Stomach (tissue), 9 donors: ENCODE results near the gene TMEM229B. TPM values are rescaled to one million over a fixed set of nuclear protein-coding genes. Genes with fewer than 3 reads are reported as not detected.

Source experiments
- DNase-seq, 2 donors: peaks; one replicate each; pipeline versions ENCODE4 v3.0.0 to v3.0.0-alpha.2; 2013 to 2019
- H3K27ac ChIP-seq, 5 donors: fragments of 200-600 bp in 4 of 5; sonication (generic) in 4 of 5; one replicate each; pipeline ENCODE4 v1.5.1; 2013 to 2019; ENCODE audit warnings: mild to moderate bottlenecking in 1 of 5, moderate library complexity in 1 of 5
- H3K27me3 ChIP-seq, 3 donors: fragments of 200-600 bp; sonication (generic); one replicate each; pipeline ENCODE4 v1.5.1; 2017 to 2019; ENCODE audit warnings: mixed run types in 1 of 3
- H3K36me3 ChIP-seq, 4 donors: fragments of 200-600 bp; sonication (generic); 1 replicate in 3 of 4; 2 replicates in 1 of 4; pipeline ENCODE4 v1.5.1; 2016 to 2019
- H3K4me1 ChIP-seq, 4 donors: fragments of 200-600 bp; sonication (generic); one replicate each; pipeline ENCODE4 v1.5.1; 2016 to 2019
- H3K4me3 ChIP-seq, 4 donors: fragments of 200-600 bp; sonication (generic) in 3 of 4; one replicate each; pipeline ENCODE4 v1.5.1; 2016 to 2019; ENCODE audit warnings: mild to moderate bottlenecking in 1 of 4
- H3K9me3 ChIP-seq, 4 donors: fragments of 200-600 bp; sonication (generic); one replicate each; pipeline ENCODE4 v1.5.1; 2016 to 2019
- CTCF ChIP-seq, 7 experiments: fragments of 450-650 bp in 4 of 7; fragments of 200-600 bp in 3 of 7; sonication (generic) in 3 of 7; IDR thresholded peaks; one replicate each; pipeline ENCODE4 v1.5.1; 2016 to 2019; ENCODE audit warnings: antibody characterized with exemption in 7 of 7, control low read depth in 2 of 7, mild to moderate bottlenecking in 1 of 7
- EP300 ChIP-seq: sonication (generic); formaldehyde crosslinking; IDR thresholded peaks from one replicate; pipeline ENCODE4 v1.6.1; 2017; ENCODE audit warnings: antibody characterized with exemption
- POLR2A ChIP-seq, 4 donors: fragments of 450-650 bp; IDR thresholded peaks; one replicate each; pipeline ENCODE4 v1.6.1; 2016; ENCODE audit warnings: antibody characterized with exemption in 4 of 4, control low read depth in 2 of 4, mild to moderate bottlenecking in 1 of 4, moderate library complexity in 1 of 4
- POLR2AphosphoS5 ChIP-seq, 3 donors: sonication (generic); formaldehyde crosslinking; IDR thresholded peaks; one replicate each; pipeline ENCODE4 v1.6.1; 2016; ENCODE audit warnings: antibody characterized with exemption in 3 of 3
- WGBS, 5 donors: extraction: QIAGEN DNeasy Blood & Tissue Kit in 3 of 5; methylation state at CpG; one replicate each; pipeline versions ENCODE4 v1.1.5 to v1.1.7; 2013 to 2018; 5-methylcytosine and 5-hydroxymethylcytosine counted together
- intact Hi-C: fragments of 100-400 bp; cut with DNase I; formaldehyde crosslinking; loops from one replicate; pipeline ENCODE4 v1.15.1; 2023; ENCODE audit warnings: low total_unique reads
- polyA plus RNA-seq, 3 donors: library from polyadenylated mRNA; stranded (reverse); fragments of 200-250 nt; gene quantifications; one replicate each; pipeline ENCODE4 v1.2.3, GENCODE V29; 2013
- total RNA-seq, 5 donors: library from RNA; depleted of rRNA; stranded (reverse); fragments of >200 nt; gene quantifications; one replicate each; pipeline versions ENCODE4 v1.1.0 to v1.2.3, GENCODE V29; 2014 to 2016
- donor health status: healthy with polysubstance abuse.
- donor health status: Bipolar disorder and iron deficiency.
- donor health status: healthy.

The TMEM229B gene
- total and polyA plus RNA-seq, 8 donors = 0.14 to 15.6 (median 1.4) TPM; not detected in 1

GRCh38 chr14:67502867-67503266 lies 14.3 kb upstream of the TMEM229B start:
- H3K27me3 ChIP-seq = no peaks in the 10 kb centered on the region
- intact Hi-C loops = no loop called here
- TF ChIP-seq EP300 = no peak
- no peaks in the 10 kb centered on the region for H3K36me3 ChIP-seq
- 46 to 60% (median 54%) methylated on average over 6 of the region's 6 CpGs for WGBS, 5 donors
- H3K4me3 ChIP-seq = no peak overlapping the region
- H3K4me1 ChIP-seq = no peaks in the 10 kb centered on the region
- H3K9me3 ChIP-seq = no peaks in the 10 kb centered on the region
- no peak overlapping the region for H3K27ac ChIP-seq
- DNase-seq = no peak

GRCh38 chr14:67501670-67502069 lies 13.1 kb upstream of the TMEM229B start:
- TF ChIP-seq POLR2A (IDR thresholded peaks at IDR 0.05) = no peak
- no peak for TF ChIP-seq CTCF (IDR thresholded peaks at IDR 0.05)
- no peak for TF ChIP-seq EP300
- TF ChIP-seq POLR2AphosphoS5 (IDR thresholded peaks at IDR 0.05) = no peak
- no peaks in the 10 kb centered on the region for H3K4me1 ChIP-seq
- H3K9me3 ChIP-seq = no peaks in the 10 kb centered on the region
- H3K27me3 ChIP-seq = no peaks in the 10 kb centered on the region
- WGBS, 5 donors = 60 to 82% (median 67%) methylated on average over 4 of the region's 4 CpGs
- intact Hi-C loops = no loop called here
- DNase-seq = no peak
- no peaks in the 10 kb centered on the region for H3K36me3 ChIP-seq
- H3K27ac ChIP-seq = no peak overlapping the region
- no peak overlapping the region for H3K4me3 ChIP-seq

GRCh38 chr14:67500981-67501380 lies 12.5 kb upstream of the TMEM229B start:
- no peaks in the 10 kb centered on the region for H3K9me3 ChIP-seq
- H3K36me3 ChIP-seq = no peaks in the 10 kb centered on the region
- H3K27ac ChIP-seq = no peak overlapping the region
- H3K4me1 ChIP-seq = no peaks in the 10 kb centered on the region
- no peaks in the 10 kb centered on the region for H3K27me3 ChIP-seq
- DNase-seq = no peak
- no peak for TF ChIP-seq POLR2A (IDR thresholded peaks at IDR 0.05)
- no peak for TF ChIP-seq CTCF (IDR thresholded peaks at IDR 0.05)
- TF ChIP-seq EP300 = no peak
- TF ChIP-seq POLR2AphosphoS5 (IDR thresholded peaks at IDR 0.05) = no peak
- intact Hi-C loops = no loop called here
- WGBS, 5 donors = 80 to 88% (median 83%) methylated on average over 3 of the region's 3 CpGs
- H3K4me3 ChIP-seq = no peak overlapping the region

- no peak for DNase-seq
- 55 to 71% (median 60%) methylated on average over 4 of the region's 4 CpGs for WGBS, 5 donors
- no peak overlapping the region for H3K4me3 ChIP-seq
- H3K4me1 ChIP-seq = peaks cover 0 to under 1% (median 0%) of the 10 kb centered on the region in 4 donors
- TF ChIP-seq EP300 (no peak), POLR2A (IDR thresholded peaks at IDR 0.05) (no peak), POLR2AphosphoS5 (IDR thresholded peaks at IDR 0.05) (no peak), CTCF (IDR thresholded peaks at IDR 0.05) (no peak)
- H3K9me3 ChIP-seq = peaks cover 5 to 17% (median 13%) of the 10 kb centered on the region in 4 donors
- no peaks in the 10 kb centered on the region for H3K27me3 ChIP-seq
- no peaks in the 10 kb centered on the region for H3K36me3 ChIP-seq
- intact Hi-C loops = no loop called here
- no peak overlapping the region for H3K27ac ChIP-seq
Measured at GRCh38 chr14:67497716-67498115, 9.2 kb upstream of the TMEM229B start.

GRCh38 chr14:67497216-67497615 lies 8.7 kb upstream of the TMEM229B start:
- Histone ChIP-seq H3K36me3 (no peaks in the 10 kb centered on the region), H3K27me3 (no peaks in the 10 kb centered on the region), H3K4me1 (peaks cover 0 to 6% (median 2%) of the 10 kb centered on the region in 4 donors), H3K27ac (no peak overlapping the region), H3K9me3 (peaks cover 5 to 17% (median 13%) of the 10 kb centered on the region in 4 donors), H3K4me3 (no peak overlapping the region)
- WGBS, 5 donors = 79 to 88% (median 86%) methylated on average over 13 of the region's 13 CpGs
- DNase-seq = no peak
- intact Hi-C loops = no loop called here
- TF ChIP-seq POLR2AphosphoS5 (IDR thresholded peaks at IDR 0.05) (no peak), POLR2A (IDR thresholded peaks at IDR 0.05) (no peak)
